Measurements from ENCODE around the gene SVEP1.

SVEP1 gene

GRCh38 chr9:110520120-110520701, 59.3 kb downstream of the SVEP1 start:
- no peak for DNase-seq

GRCh38 chr9:110517483-110517882, 62.1 kb downstream of the SVEP1 start:
- no peak for DNase-seq

- no peak for DNase-seq
These were observed 64.6 kb downstream of the SVEP1 start for GRCh38 chr9:110514897-110515296.

GRCh38 chr9:110512817-110513216, 66.7 kb downstream of the SVEP1 start:
- no peak for DNase-seq

DNA sequence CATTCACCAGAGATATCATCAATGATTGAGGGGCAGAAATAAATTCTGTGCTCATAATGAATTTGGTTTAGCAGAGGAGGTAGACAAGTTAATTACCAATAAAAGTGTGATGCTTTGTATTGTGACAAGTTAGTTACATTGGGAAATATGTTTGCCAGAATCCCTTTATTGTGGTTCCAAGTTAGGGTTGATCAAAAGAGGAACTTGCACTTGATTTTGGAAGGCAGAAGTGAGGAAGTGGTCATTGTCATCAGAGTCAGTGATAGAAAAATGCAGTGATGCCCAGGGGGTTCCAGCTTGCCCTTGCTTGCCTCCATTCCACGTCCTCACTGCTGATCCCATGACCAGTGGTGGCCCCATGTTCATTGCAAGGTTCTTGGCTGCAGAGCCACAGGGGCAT, 69.7 kb downstream of the SVEP1 start:
- no peak for DNase-seq

GRCh38 chr9:110502842-110503241, 76.7 kb downstream of the SVEP1 start:
- DNase-seq, result no peak

GRCh38 chr9:110499608-110500007, 79.9 kb downstream of the SVEP1 start:
- DNase-seq, result no peak

DNA sequence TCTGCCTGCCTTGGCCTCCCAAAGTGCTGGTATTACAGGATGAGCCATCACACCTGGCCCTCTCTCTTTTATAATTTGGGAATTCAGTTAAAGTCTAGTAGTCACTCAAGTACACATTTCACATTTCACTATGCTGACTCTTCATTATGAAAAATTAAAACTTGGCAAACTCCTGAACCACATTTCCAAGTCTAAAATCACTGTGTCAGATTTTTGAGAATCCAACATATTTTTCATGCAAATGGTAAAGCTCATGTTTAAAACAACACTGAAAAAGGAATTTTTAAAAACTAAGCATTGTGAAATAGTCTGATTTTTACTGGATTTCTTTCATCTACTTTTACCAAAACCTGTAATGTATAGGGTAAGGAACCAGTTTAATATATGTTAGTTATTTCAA, 92.3 kb downstream of the SVEP1 start:
- DNase-seq, result no peak

DNA sequence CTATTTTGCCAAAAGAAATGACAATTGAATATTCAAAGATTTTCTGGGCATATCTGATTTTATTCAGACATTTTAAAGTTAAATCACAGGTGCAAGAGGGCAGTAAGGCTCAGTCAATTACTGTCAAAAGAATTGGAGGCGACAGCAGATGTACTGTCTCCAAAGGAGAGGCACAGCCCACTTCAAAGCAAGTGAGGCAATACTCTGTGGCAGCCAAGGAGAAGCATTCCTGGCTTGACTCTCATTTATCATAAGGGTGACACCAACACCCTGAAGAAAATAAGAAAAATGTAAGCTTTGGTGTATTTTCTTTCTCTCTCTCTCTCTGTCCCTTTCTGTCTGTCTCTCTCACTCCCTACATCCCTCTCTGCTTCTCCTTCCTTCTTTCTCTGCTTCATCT, 93.3 kb downstream of the SVEP1 start:
- no peak for DNase-seq

GRCh38 chr9:110479481-110479880, 100.1 kb downstream of the SVEP1 start:
- no peak for DNase-seq

DNA sequence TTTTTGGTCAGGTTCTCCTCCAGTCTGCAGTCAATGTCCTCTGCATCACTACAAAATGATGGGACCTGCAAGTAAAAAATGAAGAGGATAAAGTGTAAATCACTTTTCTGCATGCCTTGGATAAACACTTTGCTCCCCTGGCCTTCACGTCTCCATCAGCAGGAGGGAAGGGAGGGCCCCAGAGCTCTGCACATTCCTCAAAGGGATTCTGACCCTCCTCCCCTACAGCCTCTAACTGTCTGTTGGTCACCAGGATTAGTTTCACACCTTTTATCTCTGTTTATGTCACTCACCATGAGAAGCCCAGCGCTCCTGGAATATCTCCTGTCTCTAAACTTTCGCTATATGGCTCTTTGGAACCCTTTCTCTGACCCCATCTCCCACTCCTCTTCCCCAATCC, 103.3 kb downstream of the SVEP1 start:
- DNase-seq, result no peak

DNA sequence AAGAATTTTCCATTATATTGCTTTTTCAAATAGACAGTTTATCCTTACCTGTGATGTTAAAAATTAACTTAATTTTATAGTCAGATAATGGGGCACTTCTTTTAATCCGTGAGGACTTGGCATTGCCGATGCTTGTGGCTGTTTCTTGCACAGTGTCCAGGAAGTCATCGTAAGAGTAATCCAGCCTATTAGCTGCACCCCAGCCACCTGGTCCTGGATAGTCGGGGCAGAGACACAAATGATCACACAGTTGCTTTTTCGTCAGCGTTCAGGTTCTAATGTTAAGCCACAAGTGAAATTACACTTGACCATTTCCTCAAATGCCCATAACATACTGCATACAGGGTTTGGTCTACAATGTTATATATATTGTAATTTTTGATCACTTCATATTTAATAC, 107.4 kb downstream of the SVEP1 start:
- DNase-seq, result no peak

DNA sequence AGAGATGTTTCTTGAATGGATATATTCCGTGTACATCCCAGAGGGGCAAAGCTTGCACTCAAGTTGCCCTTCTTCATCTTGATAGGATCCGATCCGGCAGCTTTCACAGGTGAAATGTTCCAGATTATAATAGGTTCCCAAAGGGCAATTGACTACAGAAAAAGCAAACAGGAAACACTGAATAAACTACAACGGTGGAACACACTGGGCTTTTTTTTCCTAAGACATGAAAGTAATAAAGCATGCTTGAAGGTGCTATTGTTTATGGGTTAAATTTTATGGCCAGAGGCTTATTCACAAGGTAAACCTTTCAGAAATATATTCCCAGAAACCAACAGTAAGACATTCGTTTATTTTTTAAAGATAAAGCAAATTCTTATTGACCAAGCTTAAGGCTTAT, 110.6 kb downstream of the SVEP1 start:
- DNase-seq, result no peak

- no peak for DNase-seq
These were observed 114.4 kb downstream of the SVEP1 start for GRCh38 chr9:110465190-110465589.

GRCh38 chr9:110464321-110464720, 115.2 kb downstream of the SVEP1 start:
- no peak for DNase-seq

DNA sequence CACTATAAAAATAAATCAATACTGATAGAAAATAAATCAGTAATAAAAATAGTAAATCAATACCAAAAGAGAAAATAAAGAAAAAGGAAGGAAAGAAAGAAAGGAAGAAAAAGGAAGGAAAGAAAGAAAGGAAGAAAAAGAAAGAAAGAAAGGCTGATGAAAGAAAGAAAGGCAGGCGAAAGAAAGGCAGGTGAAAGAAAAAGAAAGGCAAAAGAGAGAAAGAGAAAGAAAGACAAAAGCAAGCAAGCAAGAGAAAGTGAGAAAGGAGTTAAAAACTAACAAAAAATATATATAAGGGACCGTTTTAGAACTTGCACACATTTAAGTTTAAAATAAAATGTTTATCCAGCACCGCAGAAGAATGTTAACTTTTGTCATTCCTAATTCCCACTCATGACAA, 116.0 kb downstream of the SVEP1 start:
- no peak for DNase-seq

- no peak for DNase-seq
These were observed 122.3 kb downstream of the SVEP1 start for GRCh38 chr9:110457245-110457644.

DNA sequence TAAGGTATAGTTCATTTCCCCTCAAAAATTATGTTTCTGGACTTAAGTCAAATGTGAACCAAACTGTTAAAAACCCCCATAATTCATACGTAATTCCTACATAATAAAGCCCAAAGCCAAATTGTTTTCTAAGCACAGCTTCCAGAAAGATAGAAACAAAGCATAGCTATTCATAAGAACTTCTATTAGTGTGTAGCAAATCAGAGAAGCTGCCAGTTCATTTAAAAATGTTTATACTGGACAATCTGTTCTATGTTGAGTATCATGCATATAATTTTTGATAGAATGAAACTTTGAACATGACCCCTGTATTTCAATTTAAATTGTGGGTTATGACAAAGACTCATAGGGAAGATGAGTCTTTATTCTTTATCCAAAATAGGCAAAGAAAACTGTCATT, 122.9 kb downstream of the SVEP1 start:
- DNase-seq, result no peak

DNA sequence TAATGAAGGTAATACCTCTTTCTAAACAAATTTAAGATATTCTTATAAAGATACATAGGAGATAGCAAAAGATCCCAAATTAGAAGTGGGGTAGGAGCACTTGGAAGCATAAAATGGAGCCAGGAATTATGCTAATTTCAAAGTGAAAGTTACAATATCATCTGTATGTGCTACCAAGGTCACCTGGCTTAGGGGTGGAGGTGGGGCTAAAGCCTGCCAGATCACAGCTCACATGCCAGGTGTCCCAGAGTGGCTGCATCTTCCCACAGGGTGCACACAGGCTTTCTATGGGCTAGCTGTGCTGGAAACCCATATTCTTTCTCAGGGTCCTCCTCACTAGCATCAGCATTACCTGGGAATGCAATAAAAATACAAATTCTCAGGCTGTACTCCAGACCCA, 123.7 kb downstream of the SVEP1 start:
- no peak for DNase-seq

DNA sequence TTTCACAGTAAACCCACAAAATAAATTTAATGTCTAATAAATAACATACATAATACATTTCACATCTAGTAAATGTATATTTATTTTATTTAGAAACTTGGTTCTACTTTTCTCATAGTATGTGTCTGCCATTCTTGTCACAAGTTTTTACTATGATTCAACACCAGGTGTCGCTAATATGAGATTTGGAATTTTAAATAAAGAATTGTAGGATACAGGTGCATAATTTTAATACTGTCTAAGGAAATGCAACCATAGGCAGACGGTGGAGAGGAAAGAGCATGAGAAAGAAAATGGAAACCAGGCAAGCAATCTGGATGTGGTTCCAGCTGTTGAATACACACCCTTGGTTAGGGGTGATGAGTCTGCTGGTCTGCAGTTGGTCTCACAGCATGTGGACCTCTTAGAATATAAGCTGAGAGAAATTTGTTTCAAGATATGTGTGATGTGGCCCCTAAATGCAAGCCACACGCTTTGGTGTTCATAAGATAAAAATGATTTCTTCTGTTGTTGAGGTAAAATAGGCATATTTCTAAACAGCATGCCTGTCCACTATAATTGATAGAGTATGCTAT, 127.2 kb downstream of the SVEP1 start:
- no peak for DNase-seq

- DNase-seq, result no peak
These were observed 127.8 kb downstream of the SVEP1 start for GRCh38 chr9:110451726-110452125.

DNA sequence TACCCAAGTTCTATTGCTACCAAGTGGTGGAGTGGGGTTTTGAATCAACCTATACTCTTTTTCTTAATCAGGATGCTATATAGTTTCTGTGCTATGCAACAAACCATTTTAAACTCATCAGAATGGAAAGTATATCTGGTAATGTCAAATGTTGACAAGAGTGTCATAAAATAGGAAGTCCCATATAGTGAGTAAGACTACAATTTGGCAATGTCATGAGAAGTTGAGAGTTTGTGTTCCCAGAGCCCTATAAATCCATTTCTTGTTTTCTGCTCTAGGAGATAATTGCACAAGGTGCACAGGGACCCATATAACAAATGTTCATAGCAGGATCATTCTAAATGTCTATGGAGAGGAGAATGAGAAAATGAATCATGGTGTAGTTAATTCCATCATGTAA, 132.1 kb downstream of the SVEP1 start:
- DNase-seq, result no peak

DNA sequence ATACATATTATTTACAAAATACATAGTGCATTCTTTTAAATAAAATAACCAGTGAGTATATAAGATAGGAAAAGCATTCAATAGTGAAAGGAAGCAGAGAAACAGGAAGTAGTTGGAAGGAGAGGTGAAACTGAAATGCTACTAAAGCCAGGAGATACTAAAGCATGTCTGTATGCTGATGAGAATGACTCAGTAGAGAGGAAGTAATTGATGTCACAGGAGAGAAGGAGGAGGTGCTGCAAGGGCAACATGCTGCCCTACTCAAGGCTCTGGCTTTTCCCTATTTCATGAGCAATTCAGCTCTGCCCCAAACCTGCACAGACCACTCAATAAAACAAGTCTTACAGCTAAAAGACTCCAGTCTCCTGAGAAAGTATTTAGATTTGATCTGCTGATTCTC, 133.4 kb downstream of the SVEP1 start:
- no peak for DNase-seq

DNA sequence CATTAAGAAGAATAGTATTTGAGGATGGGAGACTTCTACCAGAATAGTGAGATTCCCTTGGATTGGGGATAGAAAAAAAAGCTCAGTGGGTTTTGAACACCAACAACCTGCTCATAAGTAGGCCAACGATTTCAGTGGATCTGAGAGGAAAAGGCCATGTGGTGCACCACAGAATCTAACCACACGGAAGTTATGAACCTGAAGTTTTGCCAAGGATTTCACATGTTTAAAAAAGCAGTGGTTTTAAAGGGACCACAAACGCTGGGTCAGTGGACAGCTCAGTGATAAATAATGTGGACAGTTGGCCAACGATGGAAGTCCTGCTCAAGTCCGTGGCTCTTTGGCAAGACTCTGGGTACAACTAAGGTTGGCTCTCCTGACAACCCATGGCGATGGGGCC, 134.6 kb downstream of the SVEP1 start:
- no peak for DNase-seq

- no peak for DNase-seq
These were observed 135.7 kb downstream of the SVEP1 start for GRCh38 chr9:110443866-110444220.
